Esophagus squamous epithelium (tissue), 5 donors: ENCODE results near the gene PRKCB. TPM values are rescaled to one million over a fixed set of nuclear protein-coding genes. Genes with fewer than 3 reads are reported as not detected.

Experiments used
- DNase-seq: peaks from one replicate; lab custom pipeline; 2025; lab: John Stamatoyannopoulos, UW
- H3K27ac ChIP-seq, 4 donors: fragments of 200-600 bp; sonication (generic); one replicate each; pipeline ENCODE4 v1.5.1; 2016 to 2019; ENCODE audit warnings: mild to moderate bottlenecking in 1 of 4
- H3K27me3 ChIP-seq, 4 donors: fragments of 200-600 bp; sonication (generic); 1 replicate in 3 of 4; 2 replicates in 1 of 4; pipeline versions ENCODE4 v1.5.1 to v1.6.0; 2017 to 2021; ENCODE audit warnings: antibody characterized with exemption in 1 of 4
- H3K36me3 ChIP-seq, 3 donors: fragments of 200-600 bp; sonication (generic); one replicate each; pipeline ENCODE4 v1.5.1; 2016 to 2019
- H3K4me1 ChIP-seq, 3 donors: fragments of 200-600 bp; sonication (generic); one replicate each; pipeline ENCODE4 v1.5.1; 2017 to 2019
- H3K4me3 ChIP-seq, 4 donors: fragments of 200-600 bp; sonication (generic); 1 replicate in 3 of 4; 2 replicates in 1 of 4; pipeline ENCODE4 v1.5.1; 2016 to 2019; ENCODE audit warnings: mild to moderate bottlenecking in 2 of 4, moderate library complexity in 1 of 4
- H3K9me3 ChIP-seq, 3 donors: fragments of 200-600 bp; sonication (generic); one replicate each; pipeline ENCODE4 v1.5.1; 2016 to 2019
- CTCF ChIP-seq, 6 experiments: fragments of 450-650 bp in 4 of 6; fragments of 200-600 bp in 2 of 6; sonication (generic) in 2 of 6; IDR thresholded peaks; one replicate each; pipeline ENCODE4 v1.5.1; 2016 to 2019; ENCODE audit warnings: antibody characterized with exemption in 6 of 6, mild to moderate bottlenecking in 4 of 6, moderate library complexity in 4 of 6
- POLR2A ChIP-seq, 4 donors: fragments of 450-650 bp; IDR thresholded peaks; one replicate each; pipeline ENCODE4 v1.6.1; 2017; ENCODE audit warnings: antibody characterized with exemption in 4 of 4, mild to moderate bottlenecking in 4 of 4, moderate library complexity in 3 of 4
- WGBS, 2 donors: methylation state at CpG; one replicate each; pipeline ENCODE4 v1.1.5; 2018; 5-methylcytosine and 5-hydroxymethylcytosine counted together
- intact Hi-C: fragments of 100-400 bp; cut with DNase I; formaldehyde crosslinking; loops from one replicate; pipeline ENCODE4 v1.15.0; 2022
- total RNA-seq, 4 donors: library from RNA; depleted of rRNA; stranded (reverse); fragments of >200 nt; gene quantifications; one replicate each; pipeline ENCODE4 v1.1.0, GENCODE V29; 2016
- donor health status: DM: yes; HTN: yes; CAD: no.

The PRKCB gene
- total RNA-seq, 4 donors from 2014 or later: 0.38 to 4.0 (median 1.7) TPM

- no peak for TF ChIP-seq POLR2A (IDR thresholded peaks at IDR 0.05)
- Histone ChIP-seq H3K36me3 (no peaks in the 10 kb centered on the region), H3K4me3 (no peak overlapping the region), H3K27ac (no peak overlapping the region), H3K9me3 (no peaks in the 10 kb centered on the region), H3K4me1 (no peaks in the 10 kb centered on the region), H3K27me3 (no peaks in the 10 kb centered on the region)
- intact Hi-C loops: no loop called here
- DNase-seq: no peak
- WGBS, 2 donors: 71 to 77% methylated on average over 7 of the region's 7 CpGs
Observed at GRCh38 chr16:24124291-24124690, 288.5 kb downstream of the PRKCB start.

- H3K4me3 ChIP-seq: no peak overlapping the region
- no peaks in the 10 kb centered on the region for H3K27me3 ChIP-seq
- no peak for TF ChIP-seq CTCF (IDR thresholded peaks at IDR 0.05)
- TF ChIP-seq POLR2A (IDR thresholded peaks at IDR 0.05): no peak
- no peak overlapping the region for H3K27ac ChIP-seq
- intact Hi-C loops: no loop called here
- WGBS, 2 donors: 46 to 49% methylated on average over 3 of the region's 3 CpGs
- H3K36me3 ChIP-seq: no peaks in the 10 kb centered on the region
- H3K4me1 ChIP-seq: no peaks in the 10 kb centered on the region
- DNase-seq: no peak
- no peaks in the 10 kb centered on the region for H3K9me3 ChIP-seq
Observed at GRCh38 chr16:24125214-24125613, 289.4 kb downstream of the PRKCB start.

- H3K27me3 ChIP-seq: no peaks in the 10 kb centered on the region
- 66 to 79% methylated on average over 4 of the region's 4 CpGs for WGBS, 2 donors
- intact Hi-C loops: no loop called here
Observed at GRCh38 chr16:24129412-24129918, 293.7 kb downstream of the PRKCB start.

GRCh38 chr16:24130494-24131085 is 294.8 kb downstream of the PRKCB start:
- Histone ChIP-seq H3K27me3 (no peaks in the 10 kb centered on the region), H3K9me3 (no peaks in the 10 kb centered on the region), H3K4me1 (no peaks in the 10 kb centered on the region), H3K27ac (no peak overlapping the region), H3K36me3 (no peaks in the 10 kb centered on the region), H3K4me3 (no peak overlapping the region)
- intact Hi-C loops: no loop called here
- WGBS, 2 donors: 48 to 53% methylated on average over 10 of the region's 10 CpGs
- no peak for TF ChIP-seq POLR2A (IDR thresholded peaks at IDR 0.05)
- TF ChIP-seq CTCF (IDR thresholded peaks at IDR 0.05): no peak
- no peak for DNase-seq

More at GRCh38 chr16:24129412-24129918, 293.7 kb downstream of the PRKCB start:
- no peaks in the 10 kb centered on the region for H3K9me3 ChIP-seq
- TF ChIP-seq CTCF (IDR thresholded peaks at IDR 0.05) (no peak), POLR2A (IDR thresholded peaks at IDR 0.05) (no peak)
- no peak overlapping the region for H3K27ac ChIP-seq
- no peaks in the 10 kb centered on the region for H3K36me3 ChIP-seq
- H3K4me3 ChIP-seq: no peak overlapping the region
- DNase-seq: no peak
- H3K4me1 ChIP-seq: no peaks in the 10 kb centered on the region

- Histone ChIP-seq H3K27me3 (no peaks in the 10 kb centered on the region), H3K36me3 (no peaks in the 10 kb centered on the region), H3K4me1 (no peaks in the 10 kb centered on the region), H3K4me3 (no peak overlapping the region), H3K9me3 (no peaks in the 10 kb centered on the region), H3K27ac (no peak overlapping the region)
- DNase-seq: no peak
- intact Hi-C loops: no loop called here
- no peak for TF ChIP-seq POLR2A (IDR thresholded peaks at IDR 0.05)
- no peak for TF ChIP-seq CTCF (IDR thresholded peaks at IDR 0.05)
- 23 to 43% methylated on average over 2 of the region's 2 CpGs for WGBS, 2 donors
Observed at GRCh38 chr16:24131294-24131693, 295.5 kb downstream of the PRKCB start.
